ENCODE measurements around the gene MATCAP1. TPM values are rescaled to one million over a fixed set of nuclear protein-coding genes. Genes with fewer than 3 reads are reported as not detected.

Gene MATCAP1
- total and polyA plus RNA-seq, 10 of the 15 experiments (the other 5 are each of a cell fraction or from before 2014, with no cell fraction given) = 2.8 to 25.8 (median 8.6) TPM

DNA sequence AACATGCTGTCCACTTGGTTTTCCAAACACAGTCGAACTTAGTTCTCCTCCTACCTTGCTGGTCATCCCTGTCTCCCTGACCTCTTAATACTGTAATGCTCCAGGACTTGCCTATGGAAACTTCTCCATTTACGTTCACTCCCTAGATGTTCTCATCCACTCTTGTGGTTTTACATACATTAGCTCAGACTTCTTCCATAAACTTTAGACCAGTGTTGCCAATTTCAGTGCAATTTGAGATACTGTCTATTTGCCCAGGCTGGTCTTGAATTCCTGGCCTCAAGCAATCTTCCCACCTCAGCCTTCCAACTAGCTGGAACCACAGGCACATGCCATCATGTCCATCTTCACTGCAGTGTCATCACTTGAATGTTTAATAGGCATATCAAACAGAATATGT is 1.5 kb downstream of the MATCAP1 start (continued):
- TF ChIP-seq, protein P1, sequence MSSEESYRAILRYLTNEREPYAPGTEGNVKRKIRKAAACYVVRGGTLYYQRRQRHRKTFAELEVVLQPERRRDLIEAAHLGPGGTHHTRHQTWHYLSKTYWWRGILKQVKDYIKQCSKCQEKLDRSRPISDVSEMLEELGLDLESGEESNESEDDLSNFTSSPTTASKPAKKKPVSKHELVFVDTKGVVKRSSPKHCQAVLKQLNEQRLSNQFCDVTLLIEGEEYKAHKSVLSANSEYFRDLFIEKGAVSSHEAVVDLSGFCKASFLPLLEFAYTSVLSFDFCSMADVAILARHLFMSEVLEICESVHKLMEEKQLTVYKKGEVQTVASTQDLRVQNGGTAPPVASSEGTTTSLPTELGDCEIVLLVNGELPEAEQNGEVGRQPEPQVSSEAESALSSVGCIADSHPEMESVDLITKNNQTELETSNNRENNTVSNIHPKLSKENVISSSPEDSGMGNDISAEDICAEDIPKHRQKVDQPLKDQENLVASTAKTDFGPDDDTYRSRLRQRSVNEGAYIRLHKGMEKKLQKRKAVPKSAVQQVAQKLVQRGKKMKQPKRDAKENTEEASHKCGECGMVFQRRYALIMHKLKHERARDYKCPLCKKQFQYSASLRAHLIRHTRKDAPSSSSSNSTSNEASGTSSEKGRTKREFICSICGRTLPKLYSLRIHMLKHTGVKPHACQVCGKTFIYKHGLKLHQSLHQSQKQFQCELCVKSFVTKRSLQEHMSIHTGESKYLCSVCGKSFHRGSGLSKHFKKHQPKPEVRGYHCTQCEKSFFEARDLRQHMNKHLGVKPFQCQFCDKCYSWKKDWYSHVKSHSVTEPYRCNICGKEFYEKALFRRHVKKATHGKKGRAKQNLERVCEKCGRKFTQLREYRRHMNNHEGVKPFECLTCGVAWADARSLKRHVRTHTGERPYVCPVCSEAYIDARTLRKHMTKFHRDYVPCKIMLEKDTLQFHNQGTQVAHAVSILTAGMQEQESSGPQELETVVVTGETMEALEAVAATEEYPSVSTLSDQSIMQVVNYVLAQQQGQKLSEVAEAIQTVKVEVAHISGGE (CRISPR knock-in tag; IDR thresholded peaks at IDR 0.05) = no peak
- TF ChIP-seq MEF2B (IDR thresholded peaks at IDR 0.05; ENCODE audit: partially characterized antibody, poor library complexity, severe bottlenecking) = no peak
- TF ChIP-seq, protein P2, sequence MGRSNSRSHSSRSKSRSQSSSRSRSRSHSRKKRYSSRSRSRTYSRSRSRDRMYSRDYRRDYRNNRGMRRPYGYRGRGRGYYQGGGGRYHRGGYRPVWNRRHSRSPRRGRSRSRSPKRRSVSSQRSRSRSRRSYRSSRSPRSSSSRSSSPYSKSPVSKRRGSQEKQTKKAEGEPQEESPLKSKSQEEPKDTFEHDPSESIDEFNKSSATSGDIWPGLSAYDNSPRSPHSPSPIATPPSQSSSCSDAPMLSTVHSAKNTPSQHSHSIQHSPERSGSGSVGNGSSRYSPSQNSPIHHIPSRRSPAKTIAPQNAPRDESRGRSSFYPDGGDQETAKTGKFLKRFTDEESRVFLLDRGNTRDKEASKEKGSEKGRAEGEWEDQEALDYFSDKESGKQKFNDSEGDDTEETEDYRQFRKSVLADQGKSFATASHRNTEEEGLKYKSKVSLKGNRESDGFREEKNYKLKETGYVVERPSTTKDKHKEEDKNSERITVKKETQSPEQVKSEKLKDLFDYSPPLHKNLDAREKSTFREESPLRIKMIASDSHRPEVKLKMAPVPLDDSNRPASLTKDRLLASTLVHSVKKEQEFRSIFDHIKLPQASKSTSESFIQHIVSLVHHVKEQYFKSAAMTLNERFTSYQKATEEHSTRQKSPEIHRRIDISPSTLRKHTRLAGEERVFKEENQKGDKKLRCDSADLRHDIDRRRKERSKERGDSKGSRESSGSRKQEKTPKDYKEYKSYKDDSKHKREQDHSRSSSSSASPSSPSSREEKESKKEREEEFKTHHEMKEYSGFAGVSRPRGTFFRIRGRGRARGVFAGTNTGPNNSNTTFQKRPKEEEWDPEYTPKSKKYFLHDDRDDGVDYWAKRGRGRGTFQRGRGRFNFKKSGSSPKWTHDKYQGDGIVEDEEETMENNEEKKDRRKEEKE (IDR thresholded peaks at IDR 0.05) = no peak

DNA sequence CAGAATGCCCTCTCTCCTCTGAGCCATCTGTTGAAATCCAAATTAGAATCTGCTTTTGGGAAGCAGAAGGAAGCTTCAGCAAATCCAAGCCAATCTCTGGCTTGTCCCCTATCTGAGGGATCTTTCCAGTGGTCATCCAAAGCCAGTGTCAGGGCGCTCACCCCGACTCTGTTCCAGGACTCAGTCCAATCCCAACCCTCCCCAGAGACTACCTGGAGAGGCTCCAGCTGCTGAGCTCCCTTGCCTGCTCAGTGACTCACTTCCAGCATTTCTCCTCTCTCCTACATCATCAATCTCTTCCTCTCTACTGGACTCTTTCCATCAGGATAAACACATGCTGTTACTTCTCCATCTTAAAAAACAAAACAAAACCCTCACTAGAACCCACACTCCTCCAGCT is 2.4 kb downstream of the MATCAP1 start:
- H3K9me3 ChIP-seq (replicated peaks; ENCODE audit: control insufficient read depth, insufficient read depth, low read length) = no peaks in the 10 kb centered on the region
- CTCF ChIA-PET = interaction anchor here (0.6 to 3.2 kb wide), 8 partner anchors 8 to 163 kb away, joined by 3 to 28 read pairs (median 4); partner anchors contain the start of genes FBXL8, NOL3 and TRADD
- H4K20me1 ChIP-seq (ENCODE audit: control insufficient read depth, insufficient read depth) = no peaks in the 10 kb centered on the region; the same call in 1 of the 2 replicates
- H3K27ac ChIP-seq (ENCODE audit: control insufficient read depth, insufficient read depth) = no peak overlapping the region
- no peak for ATAC-seq
- WGBS (ENCODE audit: insufficient coverage, insufficient replicate concordance, low lambda C conversion rate, missing lambda C conversion rate) = 75% methylated on average over 2 of the region's 2 CpGs
- peaks cover 0 to 3% of the 10 kb centered on the region in 2 experiments; a peak in 2 of 4 replicates for H3K27me3 ChIP-seq (replicated peaks in 1 of 2; ENCODE audit: control insufficient read depth in 2 of 2, insufficient read depth in 2 of 2, low read length in 1 of 2)
- no peak for DNase-seq (ENCODE audit: low read depth, low spot score)
- H3K4me3 ChIP-seq = no peak overlapping the region
- POLR2A ChIA-PET = no interaction called here
- no peaks in the 10 kb centered on the region for H3K36me3 ChIP-seq (ENCODE audit: control insufficient read depth in 2 of 2, insufficient read depth in 2 of 2, low read length in 1 of 2)
- FAIRE-seq = no peak
- RAD21 ChIA-PET (ENCODE audit: unreplicated experiment) = interaction anchor here (1.9 kb wide), 1 partner anchor 22 kb away, joined by 4 read pairs; the partner anchor contains the start of genes FBXL8 and TRADD
- H3K4me1 ChIP-seq (ENCODE audit: control insufficient read depth, insufficient read depth, low read length) = peaks cover 13% of the 10 kb centered on the region
- no peak for TF ChIP-seq KDM1A (IDR thresholded peaks at IDR 0.05; ENCODE audit: borderline replicate concordance)
- TF ChIP-seq YBX1 (IDR thresholded peaks at IDR 0.05) = no peak
- no peak for TF ChIP-seq CBX3 (IDR thresholded peaks at IDR 0.05; ENCODE audit: borderline replicate concordance, low read depth)
- TF ChIP-seq NFYB (IDR thresholded peaks at IDR 0.05; ENCODE audit: insufficient read depth, low read depth, low read length) = no peak
- no peak for TF ChIP-seq SP1 (IDR thresholded peaks at IDR 0.05; ENCODE audit: low read depth, low read length)
- intact Hi-C loops (cut with micrococcal nuclease; ENCODE audit: unreplicated experiment) = no loop called here
- peaks cover 5% of the 10 kb centered on the region for H3K79me2 ChIP-seq (ENCODE audit: control insufficient read depth, insufficient read depth, low read length)
- in situ Hi-C loops (cut with MboI) = no loop called here
- no peak overlapping the region for H2AFZ ChIP-seq (ENCODE audit: control insufficient read depth, low read depth, low read length)
- SMC1A ChIA-PET (ENCODE audit: uncharacterized antibody, unreplicated experiment) = interaction anchor here (0.7 to 1.5 kb wide), 3 partner anchors 12 to 163 kb away, joined by 3 to 5 read pairs (median 4); partner anchors contain the start of gene TMEM208
- no TSS peak for BruUV-seq (replicated peaks)
- no peak overlapping the region for H3K9ac ChIP-seq (ENCODE audit: control insufficient read depth, insufficient read depth, low read length)
- H3K4me2 ChIP-seq (ENCODE audit: control insufficient read depth, insufficient read depth) = 0 out of 2 replicates have a peak overlapping the region, but pooled peaks have one; percentile 38
